Epithelial cell of esophagus (primary cell): ENCODE measurements around the gene FADS6.

Source experiments
- DNase-seq: peaks from one replicate; pipeline ENCODE4 v3.0.0; 2010; ENCODE audit warnings: low read depth
- H3K4me3 ChIP-seq: 2 replicates; pipeline ENCODE4 v1.5.1; 2011; ENCODE audit warnings: mild to moderate bottlenecking, low read length, control low read depth
- CTCF ChIP-seq: IDR thresholded peaks from 2 replicates; pipeline ENCODE4 v1.5.1; 2011; ENCODE audit warnings: low read depth, mild to moderate bottlenecking, low read length, control low read depth, inconsistent platforms; ENCODE audit not compliant: insufficient read depth; ENCODE audit errors: missing control alignments

FADS6 gene

GRCh38 chr17:74898376-74898946 is 5.0 kb upstream of the FADS6 start:
- TF ChIP-seq CTCF = no peak
- peak; percentile 87 for DNase-seq

GRCh38 chr17:74893936-74894671 is 671 bp upstream of the FADS6 start:
- TF ChIP-seq CTCF = no peak
- no peak for DNase-seq
- H3K4me3 ChIP-seq = no peak overlapping the region

More at GRCh38 chr17:74898376-74898946, 5.0 kb upstream of the FADS6 start:
- H3K4me3 ChIP-seq = no peak overlapping the region

- no peak overlapping the region for H3K4me3 ChIP-seq
- no peak for DNase-seq
- TF ChIP-seq CTCF = no peak
Observed at GRCh38 chr17:74892013-74892841, 1.2 kb downstream of the FADS6 start.

- no peak for TF ChIP-seq CTCF
- H3K4me3 ChIP-seq = no peak overlapping the region
- DNase-seq = no peak
Observed at GRCh38 chr17:74890554-74890953, 2.9 kb downstream of the FADS6 start.

- DNase-seq = no peak
- H3K4me3 ChIP-seq = no peak overlapping the region
- TF ChIP-seq CTCF = no peak
Observed at GRCh38 chr17:74888469-74888868, 5.0 kb downstream of the FADS6 start.

GRCh38 chr17:74883241-74883745 is 10.1 kb downstream of the FADS6 start:
- TF ChIP-seq CTCF = no peak
- peak; percentile 39 for DNase-seq
- no peak overlapping the region for H3K4me3 ChIP-seq
